GM19455 (cell line): ENCODE data around the gene TBC1D2.

ENCODE experiments used
- ATAC-seq: cut with Tn5 transposase; IDR thresholded peaks from one replicate; pipeline ENCODE4 v1.9.1; 2021; ENCODE audit not compliant: unreplicated experiment

TBC1D2 gene

DNA sequence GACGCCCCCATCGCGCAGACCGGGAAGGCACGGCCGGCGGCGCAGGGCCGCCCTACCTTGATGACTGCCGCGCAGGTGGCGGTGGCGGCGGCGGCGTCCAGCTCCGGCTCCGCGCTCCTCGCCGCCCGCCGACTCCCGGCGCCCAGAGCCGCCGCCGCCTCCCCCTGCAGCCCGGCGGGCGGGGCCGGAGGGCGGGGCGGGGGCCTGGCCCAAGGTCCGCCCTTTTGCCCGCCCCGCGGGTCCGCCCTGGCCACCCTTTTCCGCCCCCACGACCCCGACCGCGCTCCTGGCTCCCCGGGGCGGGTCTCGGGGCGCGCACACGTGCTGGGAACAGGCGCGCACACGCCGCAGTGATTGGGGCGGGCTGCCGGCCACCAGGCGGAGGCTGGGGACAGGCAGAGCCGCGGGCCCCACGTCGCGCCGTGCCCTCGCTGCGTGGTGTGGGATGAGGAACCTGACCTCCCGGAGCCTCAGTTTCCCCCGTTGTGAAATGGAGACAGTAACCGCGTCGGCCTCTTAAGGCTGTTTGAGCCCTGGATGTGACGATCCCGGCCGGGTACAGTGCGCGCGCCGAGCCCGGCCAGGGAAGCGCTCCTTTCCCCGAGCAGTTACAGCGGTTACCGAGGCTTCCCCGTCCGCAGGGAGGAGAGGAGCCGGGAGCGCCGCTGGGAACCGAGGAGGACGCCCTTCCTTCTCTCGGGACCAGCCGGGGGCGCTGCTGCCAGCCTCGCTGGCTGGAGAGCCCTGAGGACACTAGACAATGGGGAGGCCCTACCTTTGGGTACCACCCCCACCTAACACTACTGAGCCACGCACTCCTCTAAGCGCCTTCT is 62.7 kb downstream of the TBC1D2 start, which contains the start of gene CORO2A:
TSS of gene CORO2A (minus strand) at position 135 of the 833 bp plus-strand sequence. CDS start 34,977 bp downstream, outside the sequence.
- ATAC-seq, result peak; percentile 77

DNA sequence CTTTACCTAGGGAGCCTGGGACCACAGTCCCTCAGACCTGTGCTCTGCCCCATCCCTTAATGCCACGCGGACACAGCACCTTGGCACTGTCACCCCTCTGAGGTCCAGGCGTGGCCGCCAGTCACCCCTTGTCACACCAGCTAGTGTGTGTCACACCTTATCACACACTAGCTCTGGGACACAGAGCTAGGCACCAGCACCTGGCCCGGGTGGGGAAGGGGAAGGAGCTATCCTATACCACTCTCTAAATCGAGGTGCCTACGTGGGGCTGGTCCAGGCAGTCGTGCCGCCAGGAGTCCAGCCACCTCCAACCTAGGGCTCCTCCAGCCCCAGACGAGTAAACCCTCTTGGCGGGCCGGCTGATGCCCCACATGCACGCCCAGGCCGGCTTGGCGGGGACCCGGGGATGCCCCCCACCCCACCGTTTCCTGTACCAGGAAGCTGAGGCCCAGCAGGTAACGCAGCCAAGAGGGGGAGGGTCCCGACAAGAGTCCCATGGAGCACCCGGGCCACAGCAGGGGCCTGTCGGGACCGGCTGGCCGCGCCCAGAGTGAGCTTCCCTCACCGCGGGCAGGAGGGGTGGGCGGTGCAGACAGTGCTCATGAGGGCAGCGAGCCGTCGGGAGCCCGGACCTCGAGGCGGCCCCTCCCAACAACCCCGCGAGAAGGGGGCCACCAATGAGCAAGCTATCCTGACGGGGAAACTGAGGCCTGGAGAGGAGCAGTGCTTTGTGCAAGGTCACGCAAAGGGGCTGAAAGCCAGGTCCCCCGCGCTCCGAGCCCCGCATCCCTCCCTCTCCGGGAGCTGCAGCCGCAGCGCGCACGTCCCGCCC is 63.6 kb downstream of the TBC1D2 start:
- peak; percentile 25 for ATAC-seq

GRCh38 chr9:98191181-98191608 is 64.3 kb downstream of the TBC1D2 start:
- no peak for ATAC-seq

- ATAC-seq, result no peak
These were observed 64.7 kb downstream of the TBC1D2 start for GRCh38 chr9:98190757-98191105.

- no peak for ATAC-seq
These were observed 66.0 kb downstream of the TBC1D2 start for GRCh38 chr9:98189412-98189811.

GRCh38 chr9:98187926-98188325 is 67.5 kb downstream of the TBC1D2 start:
- no peak for ATAC-seq

- ATAC-seq, result no peak
These were observed 69.2 kb downstream of the TBC1D2 start for GRCh38 chr9:98186236-98186635.

DNA sequence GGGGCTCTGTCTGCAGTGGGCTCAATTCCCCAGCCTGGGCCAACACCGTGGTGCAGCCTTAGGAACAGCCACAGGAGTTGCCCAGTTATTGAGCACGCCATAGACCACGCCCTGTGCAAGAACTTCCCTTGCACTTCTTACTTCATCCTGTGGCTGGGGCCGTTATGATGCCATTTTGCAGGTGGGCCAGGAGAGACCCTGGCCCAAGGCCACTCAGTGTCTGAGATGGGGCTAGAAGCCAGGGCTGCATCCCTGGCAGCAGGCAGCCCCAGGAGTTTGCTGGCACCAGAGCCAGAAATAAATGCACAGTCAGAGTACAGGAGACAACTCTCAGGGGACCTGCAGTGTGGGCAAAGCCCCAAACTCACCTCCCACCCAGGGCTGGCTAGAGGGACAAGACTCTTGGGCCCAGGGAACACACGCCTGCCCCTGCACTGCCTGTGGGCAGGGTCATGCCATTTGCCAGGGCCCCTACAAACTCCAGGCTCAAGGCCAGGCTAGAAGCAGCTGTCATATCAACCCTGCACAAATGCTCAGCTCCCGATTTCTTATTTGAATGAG is 69.8 kb downstream of the TBC1D2 start:
- ATAC-seq, result no peak

GRCh38 chr9:98185021-98185567 is 70.4 kb downstream of the TBC1D2 start:
- ATAC-seq, result no peak

GRCh38 chr9:98184326-98184725 is 71.1 kb downstream of the TBC1D2 start:
- no peak for ATAC-seq

GRCh38 chr9:98182889-98183599 is 72.4 kb downstream of the TBC1D2 start:
- no peak for ATAC-seq

DNA sequence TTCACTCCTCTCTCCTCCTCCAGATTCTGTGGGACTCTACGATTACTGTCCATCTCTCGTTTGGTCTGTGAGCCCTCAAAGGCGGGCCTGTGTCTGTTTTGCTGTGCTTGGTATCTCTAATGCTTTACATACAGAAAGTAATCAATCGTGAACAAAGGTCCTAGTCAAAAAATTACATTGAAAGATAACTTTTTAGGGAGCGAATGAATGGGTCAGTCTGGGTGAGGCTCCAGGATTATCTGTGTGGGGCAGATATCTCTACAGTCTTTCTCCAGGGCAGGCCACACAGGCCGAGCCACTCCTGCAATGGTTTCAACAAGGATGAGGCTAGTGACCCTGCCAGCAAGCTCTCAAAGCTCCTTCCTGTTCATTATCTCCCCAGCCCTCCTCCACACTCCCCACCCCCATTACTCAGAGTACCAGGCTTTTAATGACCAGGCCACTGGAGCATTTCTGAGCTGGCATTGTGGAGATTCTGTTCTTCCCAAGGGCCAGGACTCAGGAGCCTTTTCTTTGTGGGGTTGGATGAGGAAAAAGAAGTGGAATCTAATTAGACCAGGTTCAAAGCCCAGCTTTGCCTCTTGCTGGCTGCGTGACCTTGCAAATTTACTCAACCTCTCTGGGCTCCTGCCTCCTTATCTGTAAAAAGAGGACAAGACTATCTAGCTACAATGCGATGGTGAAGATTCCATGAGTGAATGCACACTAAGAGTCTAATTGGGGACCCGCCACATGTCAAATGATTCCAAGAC is 73.2 kb downstream of the TBC1D2 start:
- ATAC-seq, result no peak

GRCh38 chr9:98181746-98182068 is 73.7 kb downstream of the TBC1D2 start:
- ATAC-seq, result no peak

GRCh38 chr9:98180996-98181395 is 74.5 kb downstream of the TBC1D2 start:
- no peak for ATAC-seq

DNA sequence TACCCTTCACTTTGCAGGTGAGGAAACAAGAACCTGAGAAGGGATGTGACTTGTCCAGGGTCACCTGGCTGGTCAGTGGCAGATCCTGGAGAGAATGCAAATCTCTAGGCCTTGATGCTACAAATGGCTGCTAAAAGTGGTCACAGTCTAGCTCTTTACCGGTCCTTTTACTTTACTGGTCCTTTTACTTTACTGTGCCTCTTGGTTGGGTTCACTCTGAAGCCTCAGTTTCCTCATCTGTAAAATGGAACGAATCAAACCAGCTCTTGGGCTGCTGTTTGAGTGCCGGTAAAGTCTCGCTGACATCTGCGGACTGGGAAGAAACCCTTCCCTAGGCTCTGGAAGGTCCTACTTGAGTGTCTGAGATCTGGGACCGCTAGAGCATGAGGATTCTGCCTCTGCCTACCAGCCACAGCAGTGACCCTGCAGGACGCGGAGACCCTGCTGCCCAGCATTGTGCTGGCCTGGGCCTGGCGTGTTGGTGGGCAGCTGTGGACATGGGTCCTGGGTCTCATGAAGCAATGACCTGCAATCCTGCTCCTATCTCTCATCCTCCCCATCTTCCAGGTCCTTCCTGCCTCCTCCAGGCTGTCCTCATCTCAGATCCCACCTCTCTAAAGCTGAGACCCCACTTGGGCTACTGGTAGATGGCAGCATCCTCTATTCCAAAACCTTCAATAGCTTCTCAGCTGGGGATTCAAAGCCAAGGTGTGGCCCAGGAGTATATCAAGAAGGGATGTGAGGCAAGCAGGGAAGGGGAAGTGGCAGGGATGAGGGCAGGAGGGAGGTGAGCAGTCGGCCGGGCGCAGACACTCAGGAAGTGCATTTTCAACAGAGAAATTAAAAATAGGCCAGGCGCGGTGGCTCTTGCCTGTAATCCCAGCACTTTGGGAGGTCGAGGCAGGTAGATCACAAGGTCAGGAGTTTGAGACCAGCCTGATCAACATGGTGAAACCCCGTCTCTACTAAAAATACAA is 76.3 kb downstream of the TBC1D2 start:
- no peak for ATAC-seq

DNA sequence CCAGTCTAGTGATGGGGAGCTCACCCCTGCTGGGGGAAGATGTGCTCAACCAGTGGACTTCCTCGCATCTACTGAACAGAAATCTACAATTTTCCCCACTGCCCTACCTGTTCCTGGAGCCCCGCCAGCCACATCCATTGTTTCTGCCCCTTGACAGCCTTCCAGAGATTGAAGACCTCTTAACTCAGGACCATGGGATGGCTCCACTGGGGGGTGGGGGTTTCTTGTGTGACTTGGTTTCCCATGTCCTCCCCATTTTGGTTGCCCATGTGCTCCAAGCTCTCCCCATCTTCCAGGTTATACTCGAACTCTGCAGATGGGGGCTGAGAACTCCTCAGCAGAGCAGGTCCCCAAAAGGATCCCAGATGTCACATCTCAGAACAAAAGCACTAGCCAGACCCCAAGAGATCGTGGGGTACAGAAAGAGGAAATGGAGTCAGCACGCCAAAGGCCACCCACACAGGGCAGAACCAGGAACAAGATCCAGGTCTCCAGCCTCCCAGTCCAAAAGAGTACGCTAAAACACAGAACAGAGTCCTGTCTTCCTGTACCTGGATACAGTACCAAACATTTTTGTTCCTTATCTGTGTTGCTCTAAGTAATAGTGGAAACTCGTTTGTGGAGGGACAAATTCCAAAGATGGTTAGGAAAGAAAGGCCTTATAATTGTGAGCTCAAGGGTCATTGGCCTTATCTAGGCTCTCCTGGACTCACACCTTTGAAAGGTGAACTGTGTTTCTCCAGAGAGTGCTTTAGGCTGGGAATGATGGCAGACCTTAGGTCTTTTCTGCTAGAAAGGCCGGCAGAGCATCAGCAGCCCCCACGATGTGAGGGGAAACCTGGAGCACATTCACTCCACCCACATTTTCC is 78.8 kb downstream of the TBC1D2 start:
- no peak for ATAC-seq

DNA sequence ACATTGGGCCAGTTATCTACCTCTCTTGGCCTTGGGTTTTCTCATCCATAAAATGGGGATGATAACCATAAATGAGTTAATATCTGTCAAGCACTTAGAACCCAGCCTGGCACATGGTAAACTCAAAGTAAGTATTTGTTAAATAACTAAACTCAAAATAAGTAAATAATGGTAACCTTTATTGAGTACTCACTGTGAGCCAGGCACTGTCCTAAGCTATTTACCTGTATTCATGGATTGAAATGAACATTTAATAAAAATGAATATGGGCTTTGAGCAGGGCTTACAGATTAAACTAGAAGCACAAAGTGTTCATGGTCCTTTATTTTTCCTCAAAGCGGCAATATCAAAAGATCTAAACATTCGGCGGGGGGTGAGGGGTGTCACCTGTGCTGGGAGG is 79.7 kb downstream of the TBC1D2 start:
- no peak for ATAC-seq

GRCh38 chr9:98175028-98175569 is 80.3 kb downstream of the TBC1D2 start:
- ATAC-seq, result no peak
